DLD1 (cell line): ENCODE data around the gene RFC2.
"Not testable (repeated sequence)": the region's sequence is repeated elsewhere in the genome, so short reads cannot be mapped to it uniquely, and the experiment has no call there.

Experiments used
- in situ Hi-C: cut with HindIII; loops from 2 replicates; pipeline ENCODE4 v1.10.0; 2017; ENCODE audit warnings: low sequenced_read_pairs

RFC2 gene

GRCh38 chr7:74221713-74222112 lies 32.5 kb downstream of the RFC2 start:
- in situ Hi-C loops: no loop called here

GRCh38 chr7:74220229-74220628 lies 34.0 kb downstream of the RFC2 start:
- in situ Hi-C loops: no loop called here

- in situ Hi-C loops: no loop called here
These were observed 34.8 kb downstream of the RFC2 start for GRCh38 chr7:74219416-74219815.

- in situ Hi-C loops: no loop called here
These were observed 35.9 kb downstream of the RFC2 start for GRCh38 chr7:74218343-74218698.

GRCh38 chr7:74217455-74218342 lies 36.5 kb downstream of the RFC2 start:
- in situ Hi-C loops: no loop called here

GRCh38 chr7:74216361-74216761 lies 37.8 kb downstream of the RFC2 start:
- in situ Hi-C loops: no loop called here

GRCh38 chr7:74215921-74216320 lies 38.3 kb downstream of the RFC2 start:
- in situ Hi-C loops: no loop called here

GRCh38 chr7:74214816-74215630 lies 39.2 kb downstream of the RFC2 start:
- in situ Hi-C loops: no loop called here

GRCh38 chr7:74212661-74213060 lies 41.5 kb downstream of the RFC2 start:
- in situ Hi-C loops: no loop called here

GRCh38 chr7:74208241-74208640 lies 46.0 kb downstream of the RFC2 start:
- in situ Hi-C loops: not testable (repeated sequence)

GRCh38 chr7:74207586-74207985 lies 46.6 kb downstream of the RFC2 start:
- in situ Hi-C loops: no loop called here

GRCh38 chr7:74206589-74207120 lies 47.5 kb downstream of the RFC2 start:
- in situ Hi-C loops: no loop called here

- in situ Hi-C loops: not testable (repeated sequence)
These were observed 48.1 kb downstream of the RFC2 start for GRCh38 chr7:74206052-74206451.

GRCh38 chr7:74203956-74204618 lies 50.1 kb downstream of the RFC2 start:
- in situ Hi-C loops: no loop called here

GRCh38 chr7:74202841-74203556 lies 51.2 kb downstream of the RFC2 start:
- in situ Hi-C loops: no loop called here

- in situ Hi-C loops: loop anchor here (25.0 kb wide), 2 partner anchors 88 to 112 kb away; partner anchors contain the start of genes CLIP2 and LIMK1
These were observed 54.4 kb downstream of the RFC2 start for GRCh38 chr7:74199551-74200355.

GRCh38 chr7:74197449-74198124 lies 56.6 kb downstream of the RFC2 start:
- in situ Hi-C loops: loop anchor here (25.0 kb wide), 2 partner anchors 90 to 110 kb away; partner anchors contain the start of genes CLIP2 and LIMK1

- in situ Hi-C loops: loop anchor here (25.0 kb wide), 2 partner anchors 91 to 109 kb away; partner anchors contain the start of genes CLIP2 and LIMK1
These were observed 58.1 kb downstream of the RFC2 start for GRCh38 chr7:74195968-74196654.
